ENCODE results near the gene BMP7.
"Not testable (repeated sequence)": the region's sequence is repeated elsewhere in the genome, so short reads cannot be mapped to it uniquely, and the experiment has no call there.

The BMP7 gene

DNA sequence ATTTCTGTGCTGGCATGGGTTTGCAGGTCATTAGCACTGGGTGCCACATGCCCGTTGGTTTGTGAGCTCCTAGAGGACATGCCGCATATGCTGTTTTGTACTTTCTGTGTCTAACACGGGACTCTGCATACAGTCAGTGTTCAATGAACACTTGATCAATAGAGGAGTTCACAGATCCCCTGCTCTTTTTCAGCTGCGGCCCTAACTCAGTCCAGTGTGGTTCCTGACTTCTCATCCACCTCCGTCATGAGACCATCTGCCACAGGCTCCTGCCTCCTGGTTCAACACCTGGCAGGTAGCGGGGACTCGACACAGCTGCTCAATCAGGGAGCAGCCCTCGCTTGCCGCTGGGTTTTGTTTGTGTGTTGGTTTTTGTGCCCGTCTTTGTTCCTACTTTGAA is 13.8 kb upstream of the BMP7 start:
- DNase-seq (ENCODE audit: low read depth), result no peak
- no peak overlapping the region for H3K4me3 ChIP-seq (ENCODE audit: low read length)
- TF ChIP-seq, protein P1, sequence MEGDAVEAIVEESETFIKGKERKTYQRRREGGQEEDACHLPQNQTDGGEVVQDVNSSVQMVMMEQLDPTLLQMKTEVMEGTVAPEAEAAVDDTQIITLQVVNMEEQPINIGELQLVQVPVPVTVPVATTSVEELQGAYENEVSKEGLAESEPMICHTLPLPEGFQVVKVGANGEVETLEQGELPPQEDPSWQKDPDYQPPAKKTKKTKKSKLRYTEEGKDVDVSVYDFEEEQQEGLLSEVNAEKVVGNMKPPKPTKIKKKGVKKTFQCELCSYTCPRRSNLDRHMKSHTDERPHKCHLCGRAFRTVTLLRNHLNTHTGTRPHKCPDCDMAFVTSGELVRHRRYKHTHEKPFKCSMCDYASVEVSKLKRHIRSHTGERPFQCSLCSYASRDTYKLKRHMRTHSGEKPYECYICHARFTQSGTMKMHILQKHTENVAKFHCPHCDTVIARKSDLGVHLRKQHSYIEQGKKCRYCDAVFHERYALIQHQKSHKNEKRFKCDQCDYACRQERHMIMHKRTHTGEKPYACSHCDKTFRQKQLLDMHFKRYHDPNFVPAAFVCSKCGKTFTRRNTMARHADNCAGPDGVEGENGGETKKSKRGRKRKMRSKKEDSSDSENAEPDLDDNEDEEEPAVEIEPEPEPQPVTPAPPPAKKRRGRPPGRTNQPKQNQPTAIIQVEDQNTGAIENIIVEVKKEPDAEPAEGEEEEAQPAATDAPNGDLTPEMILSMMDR (conservative IDR thresholded peaks at IDR 0.05; ENCODE audit: low read depth, low read length), result no peak

DNA sequence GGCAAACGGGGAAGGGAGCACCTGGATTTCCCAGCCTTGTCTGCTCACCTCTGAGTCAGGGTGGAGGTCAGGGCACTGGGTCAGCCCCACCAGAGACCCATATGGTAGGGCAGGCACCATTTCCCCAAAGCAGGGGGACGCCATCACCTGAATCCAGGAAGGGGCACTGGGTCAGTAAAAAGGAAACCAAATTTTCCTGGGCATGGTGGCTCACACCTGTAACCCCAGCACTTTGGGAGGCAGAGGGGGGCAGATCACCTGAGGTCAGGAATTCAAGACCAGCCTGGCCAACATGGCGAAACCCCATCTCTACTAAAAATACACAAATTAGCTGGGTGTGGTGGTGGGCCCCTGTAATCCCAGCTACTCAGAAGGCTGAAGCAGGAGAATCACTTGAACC is 13.1 kb upstream of the BMP7 start:
- not testable (repeated sequence) for H3K4me3 ChIP-seq (ENCODE audit: low read length); DNase-seq (ENCODE audit: low read depth)

DNA sequence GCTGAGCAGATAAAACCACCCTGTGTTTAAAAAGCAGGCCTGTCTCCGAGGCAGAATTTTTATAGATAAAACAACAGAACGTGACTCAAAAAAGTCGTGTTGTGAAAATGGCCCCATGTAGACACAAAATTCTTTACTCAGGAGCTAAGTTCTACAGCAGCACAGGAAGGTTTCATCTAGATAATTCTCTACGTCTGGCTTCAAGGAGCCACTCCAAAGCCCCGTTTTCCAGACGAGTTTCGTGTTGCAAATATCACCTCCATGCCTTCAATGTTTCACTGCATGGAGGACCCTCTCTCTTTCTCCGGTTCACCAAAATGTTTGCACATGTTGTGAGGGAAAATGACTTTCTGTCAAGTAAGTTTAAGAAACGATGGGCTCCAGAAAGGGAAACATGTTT is 12.0 kb upstream of the BMP7 start:
- DNase-seq (ENCODE audit: low read depth), result no peak
- TF ChIP-seq, protein P1 (conservative IDR thresholded peaks at IDR 0.05; ENCODE audit: low read depth, low read length), result no peak
- no peak overlapping the region for H3K4me3 ChIP-seq (ENCODE audit: low read length)

DNA sequence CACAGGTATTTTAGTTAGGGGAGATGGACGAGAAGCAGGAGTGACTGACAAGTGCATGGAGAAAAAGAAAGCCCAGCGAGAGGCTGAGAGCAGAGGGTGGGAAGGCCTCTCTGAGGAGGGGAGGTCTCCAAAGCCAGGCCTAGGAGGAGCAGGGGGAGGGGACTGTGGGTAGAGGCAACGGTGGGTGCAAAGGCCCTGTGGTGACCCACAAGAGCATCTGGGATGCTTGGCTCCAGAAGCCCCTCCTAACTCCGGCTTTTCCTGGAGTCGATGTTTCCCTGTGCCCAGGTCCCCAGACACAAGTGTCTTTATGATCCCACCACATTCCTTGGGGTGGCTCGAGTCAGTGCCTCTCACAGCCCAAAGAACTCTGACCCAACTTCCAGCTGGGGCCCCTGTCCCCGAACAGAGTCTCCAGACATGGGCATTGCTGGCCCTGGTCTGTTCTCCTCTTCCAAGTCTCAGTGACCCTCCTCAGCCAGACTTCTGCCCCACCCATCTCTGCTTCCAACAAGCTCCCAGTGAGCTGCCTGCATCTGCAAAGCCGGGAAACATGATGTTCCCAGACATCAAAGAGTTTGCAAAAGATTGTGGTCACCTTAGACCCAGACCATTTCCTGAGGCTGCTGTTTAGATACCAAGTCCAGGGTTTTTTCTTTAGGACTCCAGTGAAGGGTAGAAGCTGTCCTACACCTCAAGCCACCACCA is 11.1 kb upstream of the BMP7 start:
- DNase-seq (ENCODE audit: low read depth), result no peak
- no peak overlapping the region for H3K4me3 ChIP-seq (ENCODE audit: low read length)
- TF ChIP-seq, protein P1 (conservative IDR thresholded peaks at IDR 0.05; ENCODE audit: low read depth, low read length), result no peak

DNA sequence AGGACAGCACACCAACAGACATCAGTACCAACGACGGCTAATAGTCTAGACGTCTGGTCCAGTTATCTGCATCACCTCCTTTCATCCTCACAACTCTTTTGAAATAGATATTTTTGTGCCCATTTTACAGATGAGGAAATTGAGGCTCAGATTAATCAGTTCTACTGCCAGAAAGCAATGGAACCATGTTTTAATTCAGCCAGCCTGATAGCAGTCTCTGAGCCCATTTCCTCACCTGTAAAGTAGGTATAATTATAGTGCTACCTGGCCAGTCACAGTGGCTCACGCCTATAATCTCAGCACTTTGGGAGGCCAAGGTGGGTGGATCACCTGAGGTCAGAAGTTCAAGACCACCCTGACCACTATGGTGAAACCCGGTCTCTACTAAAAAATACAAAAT is 9.8 kb upstream of the BMP7 start:
- TF ChIP-seq, protein P1 (conservative IDR thresholded peaks at IDR 0.05; ENCODE audit: low read depth, low read length), result no peak
- no peak for DNase-seq (ENCODE audit: low read depth)

DNA sequence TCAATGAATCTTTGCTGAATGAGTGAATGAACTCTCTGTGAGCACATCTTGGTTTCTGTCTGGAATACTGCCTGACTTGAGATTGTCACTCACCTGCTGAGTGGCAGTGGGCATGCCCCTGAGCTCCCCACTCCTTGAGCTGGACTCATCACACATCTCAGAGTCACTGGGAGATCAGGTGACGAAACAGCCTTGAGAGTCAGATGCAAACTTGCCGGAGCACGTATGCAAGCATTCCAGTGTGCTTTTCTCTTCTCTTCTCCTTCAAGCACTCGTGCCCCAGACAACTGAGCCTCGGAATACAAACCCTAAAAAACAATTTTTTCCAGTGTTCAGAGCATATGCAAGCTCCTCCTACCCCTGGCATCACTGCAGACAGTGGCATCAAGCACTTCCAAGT is 9.4 kb upstream of the BMP7 start:
- no peak overlapping the region for H3K4me3 ChIP-seq (ENCODE audit: low read length)
- TF ChIP-seq, protein P1 (conservative IDR thresholded peaks at IDR 0.05; ENCODE audit: low read depth, low read length), result no peak
- no peak for DNase-seq (ENCODE audit: low read depth)

More for the DNA sequence above, 9.8 kb upstream of the BMP7 start:
- H3K4me3 ChIP-seq (ENCODE audit: low read length), result no peak overlapping the region

DNA sequence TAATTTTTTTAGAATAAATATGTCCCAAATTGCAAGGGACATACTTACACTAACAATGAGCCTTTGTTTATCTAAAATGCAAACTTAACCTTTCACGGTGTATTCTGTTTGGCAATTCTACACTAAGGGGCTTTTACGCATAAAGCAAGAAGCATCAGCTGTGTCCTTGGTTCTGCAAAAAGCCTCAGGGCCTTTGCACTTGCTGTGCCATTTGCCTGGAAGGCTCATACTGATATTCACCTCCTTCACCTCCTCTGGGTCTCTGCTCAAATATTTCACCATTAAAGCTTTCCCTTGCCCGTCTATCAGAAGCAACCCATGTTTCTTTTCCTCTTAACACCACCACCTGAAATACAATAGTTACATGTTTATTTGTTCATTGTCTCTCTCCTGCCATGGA is 8.9 kb upstream of the BMP7 start:
- TF ChIP-seq, protein P1 (conservative IDR thresholded peaks at IDR 0.05; ENCODE audit: low read depth, low read length), result no peak
- no peak for DNase-seq (ENCODE audit: low read depth)
- H3K4me3 ChIP-seq (ENCODE audit: low read length), result no peak overlapping the region

Measured in retinal pigment epithelial cell (primary cell).